PFSK-1 (cell line): ENCODE measurements around the gene FKBP8.

ENCODE experiments used
- POLR2AphosphoS5 ChIP-seq: IDR thresholded peaks from 2 replicates; pipeline ENCODE4 v1.6.1; 2012; ENCODE audit warnings: low read depth, mild to moderate bottlenecking, control low read depth, low read length, moderate library complexity
- TAF1 ChIP-seq: IDR thresholded peaks from 2 replicates; pipeline ENCODE4 v1.6.1; 2012; ENCODE audit warnings: low read length, control low read depth, borderline replicate concordance; ENCODE audit not compliant: insufficient read depth
- TF ChIP-seq, protein P1 (sequence below), 2 experiments: IDR thresholded peaks; 2 replicates each; pipeline versions ENCODE4 v1.6.1 to v1.8.0; 2011 to 2012; ENCODE audit warnings: low read depth in 2 of 2, low read length in 2 of 2, control low read depth in 1 of 2, inconsistent platforms in 1 of 2, mild to moderate bottlenecking in 1 of 2, moderate library complexity in 1 of 2; ENCODE audit not compliant: insufficient read depth in 1 of 2

DNA sequence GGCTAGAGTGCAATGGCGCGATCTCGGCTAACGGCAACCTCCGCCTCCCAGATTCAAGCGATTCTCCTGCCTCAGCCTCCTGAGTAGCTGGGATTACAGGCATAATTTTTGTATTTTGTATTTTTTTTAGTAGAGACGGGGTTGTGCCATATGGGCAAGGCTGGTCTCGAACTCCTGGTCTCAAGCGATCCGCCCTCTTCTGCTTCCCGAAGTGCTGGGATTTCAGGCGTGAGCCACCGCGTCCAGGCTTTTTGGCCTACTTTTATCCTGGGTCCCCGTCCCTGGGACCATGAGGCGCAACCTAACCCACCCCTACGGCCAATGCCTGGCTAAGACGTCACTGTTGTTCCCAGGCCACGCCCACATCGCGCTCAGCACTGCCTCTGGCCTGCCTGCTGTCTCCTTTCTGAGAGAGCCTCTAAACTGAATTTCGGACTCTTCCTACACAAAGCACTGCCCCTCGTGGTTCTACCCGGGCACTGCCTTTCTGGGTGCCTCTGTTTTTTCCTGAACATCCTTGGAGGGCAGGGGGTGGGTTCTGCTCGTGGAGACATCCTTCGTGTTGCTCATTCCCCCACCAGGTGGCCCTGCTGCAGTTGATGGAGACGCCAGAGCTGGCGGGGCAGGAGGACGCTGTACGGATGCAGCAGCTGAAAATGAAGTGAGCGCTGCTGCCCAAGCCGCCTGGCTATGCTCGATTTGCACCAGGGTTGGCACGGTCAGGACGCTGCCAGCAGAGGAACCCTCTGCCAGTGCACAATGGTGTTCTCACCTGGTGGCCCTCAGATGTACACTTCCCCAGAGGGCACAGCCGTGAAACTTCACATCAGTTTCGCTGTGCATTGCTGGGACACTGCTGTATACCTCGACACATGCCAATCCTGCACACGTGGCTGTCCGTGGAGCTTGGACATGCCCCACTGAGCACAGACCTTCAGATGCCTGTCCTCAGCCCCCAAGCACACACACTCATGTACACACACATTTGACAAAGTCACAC, 47.2 kb upstream of the FKBP8 start:
- TF ChIP-seq TAF1 (no peak), POLR2AphosphoS5 (no peak)
- TF ChIP-seq, protein P1, sequence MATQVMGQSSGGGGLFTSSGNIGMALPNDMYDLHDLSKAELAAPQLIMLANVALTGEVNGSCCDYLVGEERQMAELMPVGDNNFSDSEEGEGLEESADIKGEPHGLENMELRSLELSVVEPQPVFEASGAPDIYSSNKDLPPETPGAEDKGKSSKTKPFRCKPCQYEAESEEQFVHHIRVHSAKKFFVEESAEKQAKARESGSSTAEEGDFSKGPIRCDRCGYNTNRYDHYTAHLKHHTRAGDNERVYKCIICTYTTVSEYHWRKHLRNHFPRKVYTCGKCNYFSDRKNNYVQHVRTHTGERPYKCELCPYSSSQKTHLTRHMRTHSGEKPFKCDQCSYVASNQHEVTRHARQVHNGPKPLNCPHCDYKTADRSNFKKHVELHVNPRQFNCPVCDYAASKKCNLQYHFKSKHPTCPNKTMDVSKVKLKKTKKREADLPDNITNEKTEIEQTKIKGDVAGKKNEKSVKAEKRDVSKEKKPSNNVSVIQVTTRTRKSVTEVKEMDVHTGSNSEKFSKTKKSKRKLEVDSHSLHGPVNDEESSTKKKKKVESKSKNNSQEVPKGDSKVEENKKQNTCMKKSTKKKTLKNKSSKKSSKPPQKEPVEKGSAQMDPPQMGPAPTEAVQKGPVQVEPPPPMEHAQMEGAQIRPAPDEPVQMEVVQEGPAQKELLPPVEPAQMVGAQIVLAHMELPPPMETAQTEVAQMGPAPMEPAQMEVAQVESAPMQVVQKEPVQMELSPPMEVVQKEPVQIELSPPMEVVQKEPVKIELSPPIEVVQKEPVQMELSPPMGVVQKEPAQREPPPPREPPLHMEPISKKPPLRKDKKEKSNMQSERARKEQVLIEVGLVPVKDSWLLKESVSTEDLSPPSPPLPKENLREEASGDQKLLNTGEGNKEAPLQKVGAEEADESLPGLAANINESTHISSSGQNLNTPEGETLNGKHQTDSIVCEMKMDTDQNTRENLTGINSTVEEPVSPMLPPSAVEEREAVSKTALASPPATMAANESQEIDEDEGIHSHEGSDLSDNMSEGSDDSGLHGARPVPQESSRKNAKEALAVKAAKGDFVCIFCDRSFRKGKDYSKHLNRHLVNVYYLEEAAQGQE (IDR thresholded peaks at IDR 0.05; ENCODE audit: insufficient read depth in 1 of 2, low read depth in 2 of 2, low read length in 2 of 2): no peak
